HUDEP-2 (cell line): ENCODE measurements around the gene HRG.

Source experiments
- DNase-seq, 76 experiments: peaks; one replicate each; lab custom pipeline; 2025; ENCODE audit not compliant: unreplicated experiment in 76 of 76; lab: John Stamatoyannopoulos, UW

The HRG gene

DNA sequence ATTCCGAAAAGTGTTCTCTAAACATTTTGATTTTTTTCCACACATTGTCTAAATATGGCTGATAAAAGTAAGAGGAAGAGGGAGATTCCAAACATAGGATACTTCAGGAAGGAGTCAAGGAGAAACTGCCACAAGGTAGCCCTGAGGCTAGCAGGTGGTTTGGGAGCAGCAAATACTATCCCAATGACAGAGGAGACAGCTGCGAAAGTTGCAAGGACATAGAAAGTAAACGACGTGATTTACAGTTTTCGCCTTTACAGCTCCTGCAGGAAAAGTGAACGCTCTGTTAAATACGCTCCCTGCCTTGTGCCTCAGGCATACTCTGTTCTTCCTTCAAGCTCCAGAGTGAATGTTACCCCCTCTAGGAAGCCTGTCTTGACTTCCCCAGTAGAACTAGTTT lies 29.3 kb upstream of the HRG start:
- no peak for DNase-seq

- no peak for DNase-seq
These were observed 28.1 kb upstream of the HRG start for GRCh38 chr3:186637686-186638085.

- DNase-seq, result no peak
These were observed 27.6 kb upstream of the HRG start for GRCh38 chr3:186638259-186638658.

GRCh38 chr3:186639778-186640472 lies 25.9 kb upstream of the HRG start, which contains the start of gene FETUB:
TSS of gene FETUB (plus strand) at chr3:186640399. CDS start at chr3:186640461, 62 bp downstream.
- no peak for DNase-seq

DNA sequence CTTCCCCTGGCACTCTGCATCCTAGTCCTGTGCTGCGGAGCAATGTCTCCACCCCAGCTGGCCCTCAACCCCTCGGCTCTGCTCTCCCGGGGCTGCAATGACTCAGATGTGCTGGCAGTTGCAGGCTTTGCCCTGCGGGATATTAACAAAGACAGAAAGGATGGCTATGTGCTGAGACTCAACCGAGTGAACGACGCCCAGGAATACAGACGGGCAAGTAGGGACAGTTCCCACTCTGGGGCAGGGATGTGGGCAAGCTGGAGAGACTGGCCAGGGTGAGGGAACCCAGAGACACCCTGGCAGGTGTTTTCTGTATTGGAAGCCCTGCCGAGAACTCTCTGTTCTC lies 25.4 kb upstream of the HRG start:
- no peak for DNase-seq

DNA sequence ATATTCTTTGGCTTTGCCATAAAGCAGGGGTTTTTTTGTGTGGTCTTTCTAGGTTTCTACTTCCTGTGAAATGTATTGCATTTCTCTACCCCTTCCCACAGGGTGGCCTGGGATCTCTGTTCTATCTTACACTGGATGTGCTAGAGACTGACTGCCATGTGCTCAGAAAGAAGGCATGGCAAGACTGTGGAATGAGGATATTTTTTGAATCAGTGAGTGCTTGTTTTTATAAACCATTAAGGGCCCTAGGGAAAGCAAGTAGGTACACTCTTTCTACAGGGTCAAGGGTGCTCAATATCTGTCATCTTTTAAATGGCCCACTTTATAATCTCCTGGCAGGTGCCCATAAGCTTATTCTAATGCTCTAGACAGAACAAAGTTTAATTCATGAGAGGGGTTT lies 24.9 kb upstream of the HRG start:
- no peak for DNase-seq

DNA sequence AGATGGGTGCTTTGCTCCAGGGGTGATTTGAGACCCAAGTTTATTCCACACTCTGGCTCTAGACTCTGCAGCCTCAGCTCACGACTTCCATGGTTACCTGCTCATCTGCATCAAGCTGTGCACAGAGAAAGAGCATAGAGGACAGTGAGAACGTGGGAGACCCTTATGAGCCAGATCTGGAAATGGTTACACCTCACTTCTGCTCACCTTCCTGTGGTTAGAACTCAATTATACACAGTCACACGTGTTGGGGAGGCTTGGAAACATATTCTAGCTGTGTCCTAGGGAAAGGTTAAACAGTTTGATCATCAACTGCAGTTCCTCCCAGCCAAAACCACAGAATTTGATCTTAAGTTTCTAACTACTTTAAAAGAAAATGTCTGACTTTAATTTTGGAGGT lies 23.8 kb upstream of the HRG start:
- no peak for DNase-seq

GRCh38 chr3:186643493-186643892 lies 22.3 kb upstream of the HRG start:
- DNase-seq, result no peak

DNA sequence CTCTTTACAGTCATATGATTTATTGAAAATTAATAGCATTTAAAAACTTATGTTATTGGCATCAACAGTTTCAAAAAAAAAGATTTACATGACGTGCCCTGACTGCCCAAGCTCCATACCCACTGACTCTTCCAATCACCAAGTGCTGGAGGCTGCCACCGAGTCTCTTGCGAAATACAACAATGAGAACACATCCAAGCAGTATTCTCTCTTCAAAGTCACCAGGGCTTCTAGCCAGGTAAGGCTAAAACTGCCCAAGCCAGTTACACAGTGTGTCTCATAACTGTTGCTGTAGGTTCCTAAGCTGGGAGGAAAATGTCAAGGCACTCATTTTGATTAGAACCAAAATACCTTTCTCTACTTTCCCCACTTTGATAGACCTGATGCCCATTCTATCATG lies 21.1 kb upstream of the HRG start:
- DNase-seq, result no peak

- no peak for DNase-seq
These were observed 19.7 kb upstream of the HRG start for GRCh38 chr3:186646106-186646505.

GRCh38 chr3:186646841-186647240 lies 19.0 kb upstream of the HRG start:
- no peak for DNase-seq

GRCh38 chr3:186648851-186649250 lies 17.0 kb upstream of the HRG start:
- DNase-seq, result no peak

DNA sequence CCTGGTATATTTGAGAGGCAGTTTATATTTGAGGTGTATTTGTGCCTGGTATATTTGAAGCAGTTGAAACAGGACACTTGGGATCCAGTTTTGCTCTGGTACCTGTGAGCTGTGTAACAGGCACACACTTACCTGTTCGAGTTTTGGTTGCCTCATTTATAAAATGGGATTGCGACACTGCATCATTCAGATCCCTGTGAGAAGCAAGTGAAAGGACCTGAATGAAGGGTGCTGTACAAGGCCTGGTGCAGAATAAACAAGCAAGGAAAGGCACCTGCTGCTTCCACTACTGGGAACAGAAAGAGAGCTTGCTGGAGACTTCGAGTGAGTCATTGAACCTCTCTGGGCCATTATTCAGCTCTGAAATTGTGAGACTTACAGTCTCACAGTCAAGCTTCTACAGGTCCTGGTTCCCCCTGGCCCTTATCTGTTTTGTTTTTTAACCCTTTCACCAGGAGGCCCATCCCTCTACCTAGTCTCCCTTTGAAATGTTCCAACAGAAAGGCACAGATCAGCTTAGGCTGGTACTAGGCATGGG lies 14.1 kb upstream of the HRG start:
- no peak for DNase-seq

DNA sequence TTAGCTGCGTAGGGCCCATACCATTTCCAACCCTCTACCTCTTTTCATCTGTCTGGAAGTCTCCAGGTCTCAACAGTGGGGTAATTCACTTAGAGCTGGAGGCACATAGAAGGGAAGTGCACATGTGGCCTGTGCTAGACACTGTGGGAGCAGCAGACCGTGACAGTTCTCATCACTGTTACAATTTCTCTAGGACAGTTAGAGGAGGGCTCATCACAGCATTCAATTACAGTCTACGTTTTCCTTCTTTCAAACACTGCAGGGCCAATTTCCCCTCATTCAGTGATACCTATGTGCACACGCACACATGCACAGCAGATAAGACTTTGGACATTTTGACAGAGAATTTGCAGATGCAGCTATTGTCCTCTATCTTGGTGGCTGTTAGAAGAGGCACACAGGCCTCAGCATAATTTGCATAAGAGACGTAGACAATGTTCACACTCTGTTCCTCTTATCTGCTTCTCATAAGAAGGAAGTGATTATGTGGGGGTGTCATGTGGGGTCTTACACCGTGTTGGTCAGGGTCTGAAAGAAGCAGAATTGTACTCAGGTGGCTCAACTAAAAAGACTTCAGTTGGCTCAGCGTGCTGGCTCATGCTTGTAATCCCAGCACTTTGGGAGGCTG lies 12.6 kb upstream of the HRG start:
- no peak for DNase-seq

DNA sequence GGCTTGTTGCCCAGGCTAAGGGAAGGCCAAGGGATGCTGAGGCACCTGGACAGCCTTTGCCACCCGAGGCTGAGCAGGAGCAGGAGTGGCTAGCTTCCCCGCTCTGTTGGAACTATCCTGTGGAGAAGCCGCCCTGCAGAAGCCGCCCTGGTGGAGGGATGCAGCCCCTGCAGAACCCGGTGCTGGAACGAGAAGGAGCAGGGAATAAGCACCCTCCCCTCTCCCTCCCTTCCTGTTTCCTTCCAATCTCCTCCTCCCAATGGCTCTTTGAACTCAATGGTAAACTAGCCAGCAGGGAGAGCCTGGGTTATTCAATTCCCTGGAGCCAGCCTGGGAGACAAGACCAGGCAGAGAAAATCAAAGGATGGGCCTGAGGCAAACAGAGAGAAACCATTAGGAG lies 11.8 kb upstream of the HRG start:
- DNase-seq, result no peak

- no peak for DNase-seq
These were observed 2.3 kb upstream of the HRG start for GRCh38 chr3:186663361-186664118.

GRCh38 chr3:186664119-186664495 lies 1.7 kb upstream of the HRG start:
- DNase-seq, result no peak

GRCh38 chr3:186664506-186664905 lies 1.3 kb upstream of the HRG start:
- DNase-seq, result no peak

- DNase-seq, result no peak
These were observed 2.6 kb downstream of the HRG start for GRCh38 chr3:186668426-186668825.

- DNase-seq, result no peak
These were observed 3.7 kb downstream of the HRG start for GRCh38 chr3:186669378-186670084.

- no peak for DNase-seq
These were observed 4.3 kb downstream of the HRG start for GRCh38 chr3:186670155-186670554.
